Caco-2 (cell line): Measurements from ENCODE around the gene SQSTM1. TPM values are rescaled to one million over a fixed set of nuclear protein-coding genes. Genes with fewer than 3 reads are reported as not detected.

Source experiments
- BruUV-seq: library from RNA; stranded (reverse); fragments of 400-500 nt; replicated peaks from 2 replicates; lab custom pipeline; 2021; lab: Mats Ljungman, UMichigan
- CTCF ChIA-PET: fragments of 300-600 bp; sonication (Branson Sonifier 250); formaldehyde crosslinking; loops from one replicate; lab custom pipeline; 2022; ENCODE audit warnings: antibody characterized with exemption; lab: Charles Lee
- POLR2A ChIA-PET: fragments of 300-600 bp; sonication (Branson Sonifier 250); formaldehyde crosslinking; loops from one replicate; lab custom pipeline; 2022; ENCODE audit warnings: antibody characterized with exemption; lab: Charles Lee
- DNase-seq, 2 experiments: peaks; one replicate each; pipeline versions ENCODE4 v3.0.0 to v3.0.0-alpha.2; 2020 to 2022
- H3K27me3 ChIP-seq: replicated peaks from 2 replicates; pipeline ENCODE4 v1.6.0; 2011; ENCODE audit warnings: low read length; ENCODE audit not compliant: control insufficient read depth, insufficient read depth
- H3K36me3 ChIP-seq: 2 replicates; pipeline ENCODE4 v1.5.1; 2011; ENCODE audit warnings: low read length; ENCODE audit not compliant: control insufficient read depth, insufficient read depth
- H3K4me1 ChIP-seq: fragments of 250-450 bp; sonication (Bioruptor Pico); 2 replicates; pipeline ENCODE4 v1.5.1; 2020; ENCODE audit warnings: mild to moderate bottlenecking
- H3K4me3 ChIP-seq: 2 replicates; pipeline ENCODE4 v1.5.1; 2011; ENCODE audit warnings: low read depth, mild to moderate bottlenecking, control low read depth, low read length
- H3K9me3 ChIP-seq: fragments of 250-450 bp; sonication (Bioruptor Pico); 2 replicates; pipeline ENCODE4 v1.5.1; 2020; ENCODE audit warnings: mild to moderate bottlenecking, moderate library complexity
- H3K27ac Mint-ChIP-seq: one replicate; pipeline ENCODE4 v1.8.0; 2022; ENCODE audit warnings: mixed read lengths; ENCODE audit not compliant: unreplicated experiment
- H3K27me3 Mint-ChIP-seq: one replicate; pipeline ENCODE4 v1.8.0; 2022; ENCODE audit warnings: mixed read lengths; ENCODE audit not compliant: insufficient read depth, unreplicated experiment
- H3K36me3 Mint-ChIP-seq: one replicate; pipeline ENCODE4 v1.8.0; 2022; ENCODE audit warnings: mild to moderate bottlenecking, mixed read lengths; ENCODE audit not compliant: insufficient read depth, unreplicated experiment
- H3K4me1 Mint-ChIP-seq: one replicate; pipeline ENCODE4 v1.8.0; 2022; ENCODE audit warnings: low read depth, mixed read lengths; ENCODE audit not compliant: unreplicated experiment
- H3K4me3 Mint-ChIP-seq: one replicate; pipeline ENCODE4 v1.8.0; 2022; ENCODE audit warnings: mild to moderate bottlenecking, moderate library complexity, mixed read lengths; ENCODE audit not compliant: unreplicated experiment
- H3K9me3 Mint-ChIP-seq: one replicate; pipeline ENCODE4 v1.8.0; 2022; ENCODE audit warnings: mixed read lengths; ENCODE audit not compliant: unreplicated experiment
- intact Hi-C: fragments of 100-400 bp; cut with micrococcal nuclease; formaldehyde crosslinking; loops from one replicate; pipeline ENCODE4 v1.10.0; 2022; ENCODE audit not compliant: unreplicated experiment
- total RNA-seq: library from RNA; stranded (reverse); gene quantifications from 2 replicates; pipeline ENCODE4 v1.2.3, GENCODE V29; 2022
- TF ChIP-seq, protein P1 (sequence below), 2 experiments: fragments of 200-600 bp in 1 of 2; IDR thresholded peaks; 1 replicate in 1 of 2; 2 replicates in 1 of 2; pipeline versions ENCODE4 v1.5.1 to v1.8.0; 2011 to 2022; ENCODE audit warnings: antibody characterized with exemption in 1 of 2, control low read depth in 1 of 2, inconsistent platforms in 1 of 2, low read depth in 1 of 2, low read length in 1 of 2, mild to moderate bottlenecking in 1 of 2, moderate library complexity in 1 of 2; ENCODE audit not compliant: insufficient read depth in 1 of 2, severe bottlenecking in 1 of 2, unreplicated experiment in 1 of 2

The SQSTM1 gene
- total RNA-seq, 1 experiment from 2014 or later, result 259 TPM

DNA sequence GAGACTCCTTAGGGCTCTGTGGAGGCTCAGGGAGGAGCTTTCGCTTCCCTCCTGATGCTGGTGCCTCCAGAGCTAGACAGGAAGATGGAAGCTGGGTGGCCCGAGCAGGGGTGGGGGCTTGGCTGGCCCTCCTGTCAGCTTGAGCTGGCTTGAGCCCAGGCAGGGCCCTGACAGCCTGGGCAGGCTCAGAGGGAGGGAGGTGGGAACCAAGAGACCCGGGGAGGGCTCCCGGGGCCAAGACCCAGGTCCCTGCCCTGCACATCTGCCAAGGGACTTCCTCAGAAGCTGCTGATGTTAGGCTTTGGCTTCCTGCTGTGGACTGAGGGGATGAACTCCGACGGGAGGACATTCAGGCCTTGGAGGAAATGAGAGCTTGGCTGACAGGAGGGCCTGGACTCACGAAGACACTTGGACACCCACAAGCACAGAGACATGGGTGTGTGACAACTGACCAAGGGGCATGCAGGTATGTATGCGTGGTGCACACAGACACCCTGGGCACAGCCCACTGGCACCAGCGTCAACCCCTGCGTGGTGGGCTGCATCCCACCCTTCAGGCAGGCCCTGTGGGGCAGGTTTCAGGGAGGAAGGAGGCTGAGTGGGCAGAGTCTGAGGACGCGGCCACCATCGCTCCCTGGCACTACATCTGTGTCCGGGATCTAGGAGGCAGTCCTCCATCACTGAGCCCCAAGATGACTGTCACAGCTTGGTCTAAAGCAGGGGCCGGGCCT lies 28.7 kb upstream of the SQSTM1 start:
- H3K4me1 Mint-ChIP-seq, result peaks cover 5% of the 10 kb centered on the region
- Histone ChIP-seq H3K27me3 (no peaks in the 10 kb centered on the region), H3K4me3 (no peak overlapping the region), H3K9me3 (no peaks in the 10 kb centered on the region), H3K4me1 (peaks cover 14% of the 10 kb centered on the region; the same call in 1 of the 2 replicates), H3K36me3 (peaks cover 1% of the 10 kb centered on the region; the same call in 1 of the 2 replicates)
- TF ChIP-seq, protein P1, sequence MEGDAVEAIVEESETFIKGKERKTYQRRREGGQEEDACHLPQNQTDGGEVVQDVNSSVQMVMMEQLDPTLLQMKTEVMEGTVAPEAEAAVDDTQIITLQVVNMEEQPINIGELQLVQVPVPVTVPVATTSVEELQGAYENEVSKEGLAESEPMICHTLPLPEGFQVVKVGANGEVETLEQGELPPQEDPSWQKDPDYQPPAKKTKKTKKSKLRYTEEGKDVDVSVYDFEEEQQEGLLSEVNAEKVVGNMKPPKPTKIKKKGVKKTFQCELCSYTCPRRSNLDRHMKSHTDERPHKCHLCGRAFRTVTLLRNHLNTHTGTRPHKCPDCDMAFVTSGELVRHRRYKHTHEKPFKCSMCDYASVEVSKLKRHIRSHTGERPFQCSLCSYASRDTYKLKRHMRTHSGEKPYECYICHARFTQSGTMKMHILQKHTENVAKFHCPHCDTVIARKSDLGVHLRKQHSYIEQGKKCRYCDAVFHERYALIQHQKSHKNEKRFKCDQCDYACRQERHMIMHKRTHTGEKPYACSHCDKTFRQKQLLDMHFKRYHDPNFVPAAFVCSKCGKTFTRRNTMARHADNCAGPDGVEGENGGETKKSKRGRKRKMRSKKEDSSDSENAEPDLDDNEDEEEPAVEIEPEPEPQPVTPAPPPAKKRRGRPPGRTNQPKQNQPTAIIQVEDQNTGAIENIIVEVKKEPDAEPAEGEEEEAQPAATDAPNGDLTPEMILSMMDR (IDR thresholded peaks at IDR 0.05; ENCODE audit: insufficient read depth in 1 of 2, low read depth in 1 of 2, low read length in 1 of 2, severe bottlenecking in 1 of 2, unreplicated experiment in 1 of 2), result no peak
- ChIA-PET POLR2A (no interaction called here), CTCF (no interaction called here)
- H3K27me3 Mint-ChIP-seq, result no peaks in the 10 kb centered on the region
- no peak overlapping the region for H3K27ac Mint-ChIP-seq
- H3K36me3 Mint-ChIP-seq, result peaks cover 33% of the 10 kb centered on the region
- no TSS peak for BruUV-seq
- H3K9me3 Mint-ChIP-seq, result no peaks in the 10 kb centered on the region
- intact Hi-C loops, result loop anchor here (10.0 kb wide), 1 partner anchor 117 kb away; no protein-coding TSS in a partner anchor
- no peak for DNase-seq
- no peak overlapping the region for H3K4me3 Mint-ChIP-seq

DNA sequence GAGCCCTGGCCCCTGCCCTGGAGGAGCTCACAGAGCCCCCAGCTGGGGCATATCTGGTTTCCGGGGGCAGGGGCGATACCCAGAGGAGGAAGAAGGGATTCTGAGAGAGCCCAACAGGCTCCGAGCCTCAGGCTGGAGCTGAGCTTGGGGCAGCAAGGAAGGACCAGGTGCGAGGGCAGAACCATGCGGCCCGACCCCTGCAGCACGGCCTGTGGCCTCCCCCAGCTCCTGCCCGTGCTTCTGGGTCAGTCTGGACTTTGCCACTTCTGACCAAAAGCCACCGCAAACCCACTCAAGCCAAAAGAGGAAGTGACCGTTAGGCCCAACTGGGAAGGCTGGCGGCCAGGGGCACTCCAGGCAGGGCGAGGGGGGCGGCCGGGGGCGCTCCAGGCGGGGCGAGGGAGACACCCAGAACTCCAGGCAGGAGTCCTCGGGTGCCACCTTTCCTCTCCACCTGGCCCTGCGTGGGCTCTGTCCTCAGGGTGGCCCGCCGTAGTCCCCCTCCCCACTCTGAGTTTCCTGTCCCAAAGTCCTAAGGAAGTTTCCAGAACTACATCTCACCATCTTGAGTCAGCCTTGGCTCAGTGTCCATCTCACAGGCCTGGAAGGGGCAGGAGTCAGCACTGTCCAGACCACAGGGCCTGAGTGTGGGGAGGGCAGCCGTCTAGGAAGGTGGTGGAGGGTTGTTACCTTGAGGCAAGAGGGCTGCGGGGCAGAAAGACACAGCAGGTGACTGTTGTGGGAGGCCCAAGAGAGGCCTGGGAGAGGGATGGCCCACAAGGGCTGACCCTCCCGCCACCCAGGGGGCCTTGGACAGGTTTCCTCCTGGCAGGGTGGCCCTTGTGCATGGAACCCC lies 27.9 kb upstream of the SQSTM1 start:
- Histone ChIP-seq H3K36me3 (peaks cover 1% of the 10 kb centered on the region; the same call in 1 of the 2 replicates), H3K9me3 (no peaks in the 10 kb centered on the region), H3K27me3 (no peaks in the 10 kb centered on the region), H3K4me1 (peaks cover 14% of the 10 kb centered on the region; the same call in 1 of the 2 replicates), H3K4me3 (no peak overlapping the region)
- Mint-ChIP-seq H3K27ac (peak overlapping the region; percentile 69), H3K27me3 (no peaks in the 10 kb centered on the region), H3K4me3 (no peak overlapping the region), H3K36me3 (peaks cover 35% of the 10 kb centered on the region), H3K4me1 (peaks cover 7% of the 10 kb centered on the region), H3K9me3 (no peaks in the 10 kb centered on the region)
- POLR2A ChIA-PET, result no interaction called here
- CTCF ChIA-PET, result no interaction called here
- DNase-seq, result no peak
- intact Hi-C loops, result loop anchor here (10.0 kb wide), 1 partner anchor 118 kb away; no protein-coding TSS in a partner anchor
- TF ChIP-seq, protein P1 (IDR thresholded peaks at IDR 0.05; ENCODE audit: insufficient read depth in 1 of 2, low read depth in 1 of 2, low read length in 1 of 2, severe bottlenecking in 1 of 2, unreplicated experiment in 1 of 2), result no peak
- BruUV-seq, result no TSS peak

DNA sequence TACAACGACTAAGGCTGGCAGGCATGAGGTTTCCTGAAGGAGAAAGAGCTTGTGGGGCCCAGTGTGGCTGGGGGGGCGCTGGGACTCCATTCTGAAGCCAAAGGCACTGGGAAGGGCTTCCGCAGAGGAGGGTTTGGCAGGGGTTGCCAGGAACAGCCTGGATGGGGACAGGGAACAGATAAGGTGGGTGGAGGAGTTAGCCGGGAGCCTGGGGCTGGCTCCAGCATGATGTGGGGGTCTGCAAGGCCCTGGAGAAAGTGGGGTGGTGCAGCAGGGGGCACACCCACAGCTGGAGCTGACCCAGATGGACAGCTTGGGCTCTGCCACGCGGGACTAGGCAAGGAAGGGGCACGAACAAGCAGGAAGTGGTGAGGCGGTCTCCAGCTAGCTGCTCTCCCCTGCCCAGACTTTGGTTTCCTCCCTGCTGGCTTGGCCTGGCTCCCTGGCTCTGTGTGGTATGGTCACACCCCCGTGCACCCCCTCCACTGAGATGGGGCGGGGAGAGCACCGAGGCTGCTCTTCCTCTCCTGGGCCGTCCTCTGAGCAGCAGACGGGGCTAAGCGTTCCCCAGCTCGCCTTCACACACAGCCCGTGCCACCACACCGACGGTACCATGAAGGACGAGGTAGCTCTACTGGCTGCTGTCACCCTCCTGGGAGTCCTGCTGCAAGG lies 27.1 kb upstream of the SQSTM1 start, which contains the start of gene LTC4S:
LTC4S (plus strand) TSS at position 519 of the 672 bp plus-strand sequence; CDS start at position 614, 95 bp downstream.
- no peaks in the 10 kb centered on the region for H3K27me3 Mint-ChIP-seq
- DNase-seq, result no peak
- Histone ChIP-seq H3K4me3 (peak within 1 kb of the TSS; percentile 77), H3K9me3 (no peaks in the 10 kb centered on the region), H3K4me1 (peaks cover 14% of the 10 kb centered on the region; the same call in 1 of the 2 replicates), H3K27me3 (no peaks in the 10 kb centered on the region), H3K36me3 (peaks cover 1% of the 10 kb centered on the region; the same call in 1 of the 2 replicates)
- H3K27ac Mint-ChIP-seq, result peak within 1 kb of the TSS; percentile 69
- no TSS peak for BruUV-seq
- H3K36me3 Mint-ChIP-seq, result peaks cover 39% of the 10 kb centered on the region
- peaks cover 7% of the 10 kb centered on the region for H3K4me1 Mint-ChIP-seq
- intact Hi-C loops, result loop anchor here (10.0 kb wide), 1 partner anchor 119 kb away; no protein-coding TSS in a partner anchor
- ChIA-PET CTCF (no interaction called here), POLR2A (no interaction called here)
- H3K4me3 Mint-ChIP-seq, result peak within 1 kb of the TSS; percentile 74
- H3K9me3 Mint-ChIP-seq, result no peaks in the 10 kb centered on the region
- TF ChIP-seq, protein P1 (IDR thresholded peaks at IDR 0.05; ENCODE audit: insufficient read depth in 1 of 2, low read depth in 1 of 2, low read length in 1 of 2, severe bottlenecking in 1 of 2, unreplicated experiment in 1 of 2), result no peak
